ENCODE results near the gene RGS4.

DNA sequence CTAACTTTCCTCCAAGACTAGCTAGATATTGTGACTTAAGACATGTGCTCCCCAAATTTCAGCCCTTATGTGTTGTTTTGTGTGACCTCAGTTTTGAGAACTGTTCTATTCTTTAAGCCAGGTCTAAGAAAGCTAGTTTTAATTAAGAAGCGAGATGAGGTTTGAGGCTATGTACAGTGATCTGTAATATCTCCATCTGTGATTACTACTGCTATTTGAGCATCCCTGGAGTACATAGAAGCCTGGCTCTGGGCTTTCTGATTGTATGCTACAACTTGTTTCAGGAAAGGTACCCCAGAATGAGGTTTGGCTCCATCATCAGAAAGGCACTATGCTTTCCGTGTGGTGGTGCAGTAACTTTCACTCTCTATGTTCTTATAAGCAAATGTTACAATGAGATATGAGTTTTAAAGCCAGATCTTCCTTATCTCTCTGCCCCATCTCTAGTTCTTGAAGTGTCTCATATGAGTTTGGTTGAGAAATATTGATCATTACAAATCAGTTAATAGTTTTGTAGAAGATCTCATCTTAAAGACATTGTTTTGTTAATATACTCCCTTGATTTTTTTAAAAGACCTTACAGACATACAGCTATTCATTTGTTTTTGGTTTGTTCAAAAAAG lies 605 bp downstream of the RGS4 start:
- no peak for TF ChIP-seq TAF1 (IDR thresholded peaks at IDR 0.05; ENCODE audit: low read depth, low read length)
- no peak for TF ChIP-seq POLR2A (IDR thresholded peaks at IDR 0.05; ENCODE audit: low read depth, low read length)
- no peak for TF ChIP-seq POLR2AphosphoS5 (IDR thresholded peaks at IDR 0.05; ENCODE audit: low read depth, low read length)
